CD4-positive, alpha-beta T cell treated with Interleukin-10 for 1 hour (primary cell): ENCODE measurements around the gene HDGFL2.
A peak's percentile ranks its signal among the peaks of the same experiment; 100 is the strongest.

Experiments used
- DNase-seq: peaks from one replicate; pipeline ENCODE4 v3.0.0-alpha.2; 2020

HDGFL2 gene

DNA sequence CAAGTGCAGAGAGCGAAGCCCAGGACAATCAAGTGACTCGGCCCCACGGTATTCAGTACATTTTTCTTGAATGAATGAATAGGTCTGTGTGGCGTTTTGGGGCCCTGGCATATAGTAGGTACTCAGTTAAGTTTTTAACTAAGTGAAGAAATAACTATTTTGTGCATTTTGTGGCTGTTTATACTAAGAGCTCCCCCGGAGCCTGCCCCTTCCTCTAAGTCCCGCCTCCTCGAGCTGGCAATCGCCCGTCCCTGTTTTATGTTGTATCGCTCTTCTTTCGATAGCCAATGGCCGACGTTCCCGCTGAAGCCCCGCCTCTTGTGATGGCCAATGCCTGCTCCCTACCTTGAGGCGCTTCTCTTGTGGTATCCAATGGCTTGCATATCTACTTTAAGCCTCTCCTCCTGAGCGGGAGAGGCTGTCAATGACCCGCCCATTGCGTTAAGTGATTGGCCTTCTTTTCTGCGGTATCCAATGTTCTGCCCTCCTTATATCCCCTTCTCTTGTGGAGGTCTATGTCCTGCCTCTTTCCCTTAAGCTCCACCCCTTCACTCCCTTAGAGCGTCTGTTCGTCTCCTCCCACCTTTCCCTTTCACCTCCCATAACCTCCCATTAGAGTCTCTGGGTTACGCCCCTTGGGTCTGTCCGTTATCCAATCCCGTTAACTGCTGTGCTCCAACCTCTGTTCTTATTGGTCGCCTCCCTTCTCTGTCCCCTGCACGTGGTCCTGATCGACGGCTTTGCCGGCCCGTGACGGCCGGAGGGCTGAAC, 509 bp upstream of the HDGFL2 start:
- DNase-seq: peak; percentile 100

DNA sequence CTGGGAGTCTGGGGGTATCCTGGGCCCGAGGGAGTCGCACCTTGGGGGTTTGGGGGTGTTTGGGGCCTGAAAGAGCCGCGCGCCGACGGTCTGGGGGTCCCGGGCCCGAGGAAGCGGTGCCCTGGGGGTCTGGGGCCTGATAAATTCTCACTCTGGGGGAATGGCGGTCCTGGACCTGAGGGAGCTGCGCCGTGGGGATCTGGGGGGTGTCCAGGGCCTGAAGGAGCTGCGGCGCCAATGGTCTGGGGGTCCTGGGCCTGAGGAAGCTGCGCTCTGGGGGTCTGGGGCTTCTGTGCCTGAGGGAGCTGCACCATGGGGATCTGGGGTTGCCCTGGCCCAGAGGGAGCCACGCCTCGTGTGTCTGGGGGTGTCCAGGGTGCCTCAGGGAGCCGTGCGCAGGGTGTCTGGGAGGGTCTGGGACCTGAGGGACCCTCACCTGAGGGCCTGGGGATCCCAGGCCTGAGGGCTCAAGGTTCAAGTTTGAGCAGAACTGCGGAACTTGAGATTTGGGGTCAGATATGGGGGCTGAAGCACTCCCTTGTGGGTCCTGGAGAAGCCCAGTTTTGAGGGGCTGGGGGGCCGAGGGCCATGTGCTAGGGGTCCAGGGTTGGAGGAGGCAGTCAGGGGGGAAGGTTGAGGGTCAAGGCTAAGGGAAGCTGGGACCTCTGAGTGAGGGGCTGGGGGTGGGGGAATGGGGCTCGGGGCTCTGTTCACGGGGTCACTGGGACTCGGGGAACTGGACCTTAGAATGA, 1.1 kb downstream of the HDGFL2 start:
- DNase-seq: no peak

DNA sequence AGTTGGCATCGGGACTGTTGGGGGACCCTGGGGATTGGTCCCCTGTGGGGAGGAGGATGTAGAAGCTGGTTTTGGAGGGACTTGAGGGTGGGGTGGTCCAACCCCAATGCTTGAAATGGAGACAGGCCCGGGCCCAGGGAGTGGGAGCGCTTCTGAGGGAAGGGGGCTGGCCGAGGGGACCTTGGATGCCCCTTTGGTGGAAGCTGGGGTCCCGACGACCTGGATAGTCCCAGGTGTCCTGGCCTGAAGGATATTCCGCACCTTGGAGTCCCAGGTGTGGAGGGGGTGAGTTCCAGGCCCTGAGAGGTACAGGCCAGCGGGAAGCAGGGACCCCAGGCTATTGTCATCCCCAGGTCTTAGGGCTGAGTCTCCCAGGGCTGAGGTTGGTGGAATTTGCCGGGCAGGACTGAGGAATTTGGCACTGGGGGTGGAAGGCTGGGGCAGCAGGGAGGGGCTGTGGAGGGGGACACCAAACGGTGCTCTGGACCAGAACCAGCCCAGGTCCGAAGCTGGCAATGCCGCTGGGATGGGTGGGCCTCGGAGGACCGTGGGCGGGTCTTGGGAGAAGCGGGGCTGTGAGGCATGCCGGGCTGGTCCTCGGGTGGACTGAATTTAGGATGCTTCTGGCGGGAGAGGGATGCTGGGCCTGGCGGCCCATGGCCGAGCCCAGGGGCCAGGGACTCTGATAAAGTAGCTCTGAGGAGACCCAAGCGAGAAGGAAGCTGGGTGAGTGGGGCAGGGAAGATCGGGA, 1.8 kb downstream of the HDGFL2 start:
- DNase-seq: no peak

DNA sequence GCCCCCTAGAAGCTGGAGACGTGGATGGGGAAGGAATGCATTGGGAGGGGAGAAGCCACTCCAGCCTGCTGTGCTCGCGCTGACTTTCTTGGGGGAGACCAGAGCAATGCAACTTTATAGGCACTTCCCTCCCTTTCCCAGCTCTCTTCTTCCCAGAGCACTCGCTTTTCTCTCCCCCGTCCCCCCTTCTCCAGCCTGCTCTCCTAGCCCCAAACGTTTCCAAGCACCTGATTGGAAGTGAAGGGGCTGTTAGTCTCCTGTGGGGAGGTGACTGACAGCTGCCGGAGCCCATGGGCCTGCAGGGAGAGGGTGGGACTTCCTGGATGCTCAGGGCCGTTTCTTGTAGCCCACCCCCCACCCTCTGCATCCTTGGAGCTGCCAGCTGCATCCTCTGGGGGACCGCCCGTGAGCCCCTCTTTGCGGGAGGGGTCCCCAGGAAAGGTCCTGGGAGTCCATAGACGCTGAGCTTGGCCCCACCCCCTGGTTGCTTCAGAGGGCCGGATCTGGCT, 2.5 kb downstream of the HDGFL2 start:
- DNase-seq: no peak

DNA sequence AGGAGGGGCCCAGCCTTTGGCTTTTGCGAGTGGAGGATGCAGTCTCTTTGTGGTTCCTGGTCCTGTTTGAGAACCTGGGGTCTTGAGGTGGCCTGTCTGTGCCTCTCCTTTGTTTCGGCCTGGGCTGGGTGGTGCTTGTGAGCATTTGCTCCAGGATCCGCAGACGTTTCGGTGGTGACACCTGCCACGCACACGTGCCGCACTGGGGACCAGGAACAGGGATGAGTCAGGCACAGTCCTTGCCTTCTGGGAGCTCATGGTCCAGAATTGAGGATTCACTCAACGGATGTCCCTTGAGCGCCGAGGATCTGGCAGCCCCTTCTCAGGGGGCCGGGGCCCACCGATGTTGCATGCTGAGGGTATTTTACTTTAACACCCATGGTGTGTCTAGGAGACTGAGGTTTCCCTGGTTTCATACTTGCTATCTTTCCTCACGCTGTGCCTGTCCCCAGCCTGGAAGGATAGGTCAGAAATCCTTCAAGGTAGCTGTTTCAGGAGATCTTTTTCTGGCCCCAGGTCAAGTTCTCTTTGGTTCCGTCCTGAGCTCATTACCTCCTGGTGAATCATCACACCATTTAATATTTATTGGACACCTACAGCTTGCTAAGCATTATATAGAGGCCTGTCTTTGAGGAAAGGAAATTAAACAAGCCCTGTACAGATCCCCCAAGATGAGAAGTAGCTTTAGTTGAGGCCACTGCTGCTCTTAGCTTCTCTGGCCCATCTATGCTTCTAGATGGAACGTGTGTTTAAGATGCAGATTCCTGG, 5.1 kb downstream of the HDGFL2 start:
- no peak for DNase-seq

DNA sequence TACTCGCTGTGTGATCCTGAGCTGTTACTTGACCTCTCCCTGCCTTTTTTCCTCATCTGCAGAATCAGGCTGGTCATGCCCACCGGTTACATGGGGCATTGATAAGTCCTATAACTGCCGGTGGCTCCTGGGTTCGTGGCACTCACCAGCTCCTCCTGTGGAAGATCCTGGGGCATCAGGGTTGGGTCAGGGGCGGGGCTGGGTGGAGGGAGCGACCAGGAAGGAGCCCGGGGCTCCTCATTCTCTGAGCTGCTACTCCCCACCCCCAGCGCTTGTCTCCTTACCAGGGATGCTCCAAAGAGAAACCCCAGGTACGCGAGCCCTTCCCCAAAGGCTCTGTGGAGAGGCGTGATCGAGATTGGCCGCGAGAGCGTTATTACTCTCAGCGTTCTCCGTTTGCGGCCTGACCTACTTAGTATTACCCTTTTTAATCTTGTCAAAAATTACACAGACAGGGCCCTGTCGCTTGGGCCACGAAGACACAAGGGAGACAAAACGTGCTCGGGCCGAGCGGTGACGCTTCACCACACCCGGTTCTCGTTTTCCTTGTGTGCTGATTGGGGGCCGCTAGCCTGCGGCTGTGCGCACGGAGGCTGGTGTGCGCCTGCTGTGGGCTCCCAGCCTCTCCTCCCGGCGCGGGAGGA, 10.7 kb downstream of the HDGFL2 start:
- no peak for DNase-seq

DNA sequence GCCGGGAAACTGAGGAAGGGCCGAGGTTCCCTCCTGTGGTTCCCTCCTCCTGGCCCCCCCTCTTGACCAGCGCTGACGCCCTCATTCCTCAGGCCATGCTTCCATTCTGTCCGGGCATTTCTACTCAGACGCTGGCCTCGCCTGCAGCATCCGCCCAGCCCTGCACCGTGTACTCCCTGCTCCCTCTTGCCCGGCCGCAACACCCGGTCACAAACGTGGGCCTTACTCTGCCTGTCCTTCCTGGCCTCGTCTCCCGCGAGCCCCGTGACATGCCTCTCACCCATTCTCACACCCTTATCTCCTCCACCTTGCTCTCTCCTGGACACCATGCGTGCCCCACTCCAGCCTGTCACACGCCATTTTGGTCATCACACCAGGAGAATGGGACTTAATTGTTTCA, 11.3 kb downstream of the HDGFL2 start:
- DNase-seq: no peak

DNA sequence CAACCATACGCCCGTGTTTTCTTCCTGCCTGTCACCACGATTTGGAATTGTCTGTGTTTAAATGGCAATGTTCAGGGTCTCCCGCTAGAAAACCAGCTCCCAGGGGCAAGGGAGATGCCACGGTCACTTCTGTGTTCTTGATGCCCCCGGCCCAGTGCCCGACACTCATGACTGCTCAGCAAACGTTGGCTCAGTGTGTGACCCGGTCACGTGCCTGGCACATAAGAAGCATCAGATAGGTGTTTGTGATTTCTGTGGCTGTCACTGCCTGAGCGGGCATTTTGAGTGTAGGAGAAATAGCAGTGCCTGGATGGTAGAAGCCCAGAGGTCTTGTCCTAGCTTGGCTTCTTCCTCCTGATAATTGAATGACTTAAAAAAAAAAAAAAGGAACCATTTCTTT, 15.5 kb downstream of the HDGFL2 start:
- no peak for DNase-seq

DNA sequence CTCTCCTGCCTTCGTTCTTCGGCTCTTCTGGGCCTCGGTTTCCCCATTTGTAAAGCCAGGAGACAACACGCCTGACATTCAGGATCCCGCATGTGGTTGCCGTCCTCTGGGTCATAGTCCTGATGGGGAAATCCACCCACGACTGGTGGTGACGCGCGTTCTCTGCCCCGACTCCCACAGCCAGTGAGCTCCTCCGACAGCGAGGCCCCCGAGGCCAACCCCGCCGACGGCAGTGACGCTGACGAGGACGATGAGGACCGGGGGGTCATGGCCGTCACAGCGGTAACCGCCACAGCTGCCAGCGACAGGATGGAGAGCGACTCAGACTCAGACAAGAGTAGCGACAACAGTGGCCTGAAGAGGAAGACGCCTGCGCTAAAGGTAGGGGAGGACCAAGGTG, 16.4 kb downstream of the HDGFL2 start:
- no peak for DNase-seq

DNA sequence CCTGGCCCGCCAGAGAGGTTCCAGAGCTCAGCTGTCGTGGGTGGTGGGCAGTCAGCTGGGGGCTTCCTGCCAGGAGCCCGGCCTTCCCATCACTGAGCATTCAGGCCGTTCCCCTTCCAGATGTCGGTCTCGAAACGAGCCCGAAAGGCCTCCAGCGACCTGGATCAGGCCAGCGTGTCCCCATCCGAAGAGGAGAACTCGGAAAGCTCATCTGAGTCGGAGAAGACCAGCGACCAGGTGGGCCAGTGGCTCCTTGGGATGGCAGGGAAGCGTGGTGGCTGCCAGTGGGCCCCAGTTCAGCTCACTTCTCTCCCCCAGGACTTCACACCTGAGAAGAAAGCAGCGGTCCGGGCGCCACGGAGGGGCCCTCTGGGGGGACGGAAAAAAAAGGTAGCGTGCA, 19.3 kb downstream of the HDGFL2 start:
- DNase-seq: no peak

DNA sequence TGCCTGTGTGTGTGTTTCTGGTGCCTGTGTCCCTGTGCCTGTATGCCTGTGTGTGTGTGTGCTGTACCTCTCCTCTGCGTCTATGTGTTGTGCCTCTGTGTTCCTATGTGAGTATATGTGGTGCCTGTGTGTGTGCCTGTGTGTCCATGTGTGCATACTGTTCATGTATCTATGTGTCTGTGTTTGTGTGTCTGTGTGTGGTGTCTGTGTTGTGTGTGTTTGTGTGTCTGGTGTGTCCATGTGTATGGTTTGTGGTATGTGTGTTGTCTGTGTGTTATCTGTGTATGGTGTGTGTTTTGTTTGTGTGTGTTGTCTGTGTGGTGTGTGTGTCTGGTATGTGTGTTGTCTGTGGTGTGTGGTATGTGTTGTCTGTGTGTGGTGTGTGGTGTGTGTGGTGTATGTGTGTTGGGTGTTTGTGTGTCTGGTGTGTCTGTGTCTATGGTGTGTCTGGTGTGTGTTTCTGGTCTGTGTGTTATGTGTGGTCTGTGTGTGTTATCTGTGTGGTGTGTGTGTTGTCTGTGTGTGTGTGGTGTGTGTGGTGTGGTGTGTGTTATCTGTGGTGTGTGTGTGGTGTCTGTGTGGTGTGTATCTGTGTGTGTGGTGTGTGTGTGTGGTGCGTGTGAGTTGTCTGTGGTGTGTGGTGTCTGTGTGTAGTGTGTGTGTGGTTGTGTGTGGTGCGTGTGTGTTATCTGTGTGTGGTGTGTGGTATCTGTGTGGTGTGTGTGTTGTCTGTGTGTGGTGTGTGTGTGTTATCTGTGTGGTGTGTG, 20.4 kb downstream of the HDGFL2 start:
- DNase-seq: no peak

DNA sequence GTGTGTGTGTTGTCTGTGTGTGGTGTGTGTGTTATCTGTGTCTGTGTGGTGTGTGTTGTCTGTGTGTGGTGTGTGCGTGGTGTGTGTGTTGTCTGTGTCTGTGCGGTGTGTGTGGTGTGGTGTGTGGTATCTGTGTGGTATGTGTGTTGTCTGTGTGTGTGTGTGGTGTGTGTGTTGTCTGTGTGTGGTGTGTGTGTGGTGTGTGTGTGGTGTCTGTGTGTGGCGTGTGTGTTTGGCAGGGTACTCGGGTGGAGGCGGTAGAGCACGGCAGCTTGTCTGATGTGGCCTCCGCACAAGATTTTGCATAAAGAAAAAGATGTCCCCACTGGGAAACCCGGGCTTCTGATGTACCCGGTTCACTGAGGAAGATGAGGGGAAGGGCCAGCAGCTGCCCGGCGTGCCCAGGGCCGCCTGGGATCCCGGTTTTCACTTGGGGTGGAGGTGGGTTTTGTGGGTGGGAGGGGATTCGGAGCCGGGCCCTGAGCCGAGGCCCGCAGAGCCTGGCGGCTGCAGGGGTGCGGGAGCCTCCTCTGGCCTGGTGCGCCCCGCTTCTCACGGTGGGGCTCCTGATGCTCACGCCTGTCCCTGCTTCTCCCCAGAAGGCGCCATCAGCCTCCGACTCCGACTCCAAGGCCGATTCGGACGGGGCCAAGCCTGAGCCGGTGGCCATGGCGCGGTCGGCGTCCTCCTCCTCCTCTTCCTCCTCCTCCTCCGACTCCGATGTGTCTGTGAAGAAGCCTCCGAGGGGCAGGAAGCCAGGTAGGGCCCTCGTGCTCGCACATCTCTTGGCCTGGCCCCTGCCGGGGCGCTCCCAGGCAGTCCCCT, 21.2 kb downstream of the HDGFL2 start:
- DNase-seq: no peak

DNA sequence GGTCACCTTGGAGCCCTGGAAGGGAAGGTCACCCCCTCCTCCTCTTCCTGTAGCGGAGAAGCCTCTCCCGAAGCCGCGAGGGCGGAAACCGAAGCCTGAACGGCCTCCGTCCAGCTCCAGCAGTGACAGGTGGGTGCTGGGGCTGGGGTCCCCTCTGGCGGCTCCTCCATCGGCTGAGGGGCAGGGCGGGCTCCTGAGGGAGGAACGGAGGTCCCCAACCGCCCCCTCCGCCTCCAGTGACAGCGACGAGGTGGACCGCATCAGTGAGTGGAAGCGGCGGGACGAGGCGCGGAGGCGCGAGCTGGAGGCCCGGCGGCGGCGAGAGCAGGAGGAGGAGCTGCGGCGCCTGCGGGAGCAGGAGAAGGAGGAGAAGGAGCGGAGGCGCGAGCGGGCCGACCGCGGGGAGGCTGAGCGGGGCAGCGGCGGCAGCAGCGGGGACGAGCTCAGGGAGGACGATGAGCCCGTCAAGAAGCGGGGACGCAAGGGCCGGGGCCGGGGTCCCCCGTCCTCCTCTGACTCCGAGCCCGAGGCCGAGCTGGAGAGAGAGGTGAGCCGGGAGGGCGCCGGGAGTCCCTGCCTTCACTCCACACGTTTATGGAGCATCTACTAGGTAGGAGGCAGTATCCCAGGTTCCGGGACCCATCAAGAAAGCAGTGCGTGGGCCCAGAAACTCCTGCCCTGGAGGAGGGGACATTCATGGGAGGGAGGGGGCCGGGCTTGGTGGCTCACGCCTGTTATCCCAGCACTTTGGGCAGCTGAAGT, 22.0 kb downstream of the HDGFL2 start:
- no peak for DNase-seq

DNA sequence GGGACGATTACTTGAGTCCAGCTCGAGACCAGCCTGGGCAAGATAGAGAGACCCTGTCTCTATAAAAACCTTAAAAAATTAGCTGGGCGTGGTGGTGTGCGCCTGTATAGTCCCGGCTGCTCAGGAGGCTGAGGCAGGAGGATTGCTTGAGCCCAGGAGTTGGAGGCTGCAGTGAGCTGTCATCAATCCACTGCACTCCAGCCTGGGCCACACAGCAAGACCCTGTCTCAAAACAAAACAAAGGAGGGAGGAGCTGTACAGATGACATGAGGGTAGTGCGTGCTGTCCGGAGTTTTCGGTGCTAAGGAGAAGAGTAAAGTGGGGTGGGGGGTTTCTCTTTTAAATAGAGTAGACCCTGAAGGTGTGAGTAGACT, 22.6 kb downstream of the HDGFL2 start:
- DNase-seq: no peak

DNA sequence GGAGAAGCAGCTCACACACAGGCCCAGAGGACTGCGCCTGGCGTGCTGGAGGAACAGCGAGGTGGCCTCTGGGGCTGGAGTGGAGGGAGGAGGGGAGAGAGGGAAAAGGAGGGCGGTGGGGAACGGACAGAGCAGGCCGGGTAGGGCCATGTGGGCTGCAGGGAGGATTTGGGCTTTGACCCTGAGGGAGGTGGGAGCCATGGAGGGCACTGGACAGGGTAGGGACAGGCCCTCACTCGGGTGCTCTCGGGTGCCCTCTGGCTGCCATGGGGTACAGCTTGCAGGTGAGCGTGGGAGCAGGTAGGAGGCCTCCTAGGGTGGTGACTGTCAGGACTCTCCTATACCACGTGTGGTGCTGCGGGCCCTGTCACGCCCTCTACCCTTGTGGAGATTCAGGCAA, 23.4 kb downstream of the HDGFL2 start:
- no peak for DNase-seq

DNA sequence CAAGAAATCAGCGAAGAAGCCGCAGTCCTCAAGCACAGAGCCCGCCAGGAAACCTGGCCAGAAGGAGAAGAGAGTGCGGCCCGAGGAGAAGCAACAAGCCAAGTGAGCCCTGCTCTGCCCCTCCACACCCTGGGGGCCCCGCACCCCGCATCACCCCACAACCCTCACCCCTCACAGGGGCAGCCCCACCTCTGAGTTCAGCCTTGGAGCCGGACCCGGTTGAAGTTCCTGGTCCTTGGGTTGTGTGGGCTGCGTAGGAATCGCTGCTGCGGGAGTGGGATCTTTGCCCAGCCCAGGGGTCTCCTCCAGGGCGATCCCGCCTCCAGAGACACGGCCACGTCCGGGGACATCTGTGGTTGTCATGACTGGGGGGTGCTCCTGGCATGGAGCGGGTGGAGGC, 24.2 kb downstream of the HDGFL2 start:
- DNase-seq: no peak

DNA sequence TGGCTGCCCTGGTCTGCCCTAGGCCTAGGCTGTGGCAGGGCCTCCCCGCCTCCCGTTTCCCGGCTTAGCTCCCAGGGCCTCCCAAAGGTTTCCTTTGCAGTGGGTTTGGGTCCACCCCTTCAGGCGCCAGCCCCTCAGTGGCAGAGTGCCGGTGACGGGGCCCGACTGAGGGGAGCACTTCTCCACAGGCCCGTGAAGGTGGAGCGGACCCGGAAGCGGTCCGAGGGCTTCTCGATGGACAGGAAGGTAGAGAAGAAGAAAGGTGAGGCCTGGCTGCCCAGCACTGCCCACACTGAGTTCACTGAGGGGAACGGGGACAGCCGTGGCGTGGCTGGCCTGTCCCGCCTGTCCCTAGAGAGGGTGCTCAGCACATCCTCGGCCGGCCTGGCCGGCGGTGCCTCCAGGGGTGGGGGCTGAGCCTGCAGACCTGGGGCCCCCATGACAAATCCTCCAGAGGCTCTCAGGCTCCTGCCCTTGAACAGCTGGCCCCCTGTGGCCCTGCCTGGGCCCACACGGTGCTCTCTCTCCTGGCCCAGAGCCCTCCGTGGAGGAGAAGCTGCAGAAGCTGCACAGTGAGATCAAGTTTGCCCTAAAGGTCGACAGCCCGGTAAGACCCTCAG, 25.8 kb downstream of the HDGFL2 start:
- DNase-seq: no peak

DNA sequence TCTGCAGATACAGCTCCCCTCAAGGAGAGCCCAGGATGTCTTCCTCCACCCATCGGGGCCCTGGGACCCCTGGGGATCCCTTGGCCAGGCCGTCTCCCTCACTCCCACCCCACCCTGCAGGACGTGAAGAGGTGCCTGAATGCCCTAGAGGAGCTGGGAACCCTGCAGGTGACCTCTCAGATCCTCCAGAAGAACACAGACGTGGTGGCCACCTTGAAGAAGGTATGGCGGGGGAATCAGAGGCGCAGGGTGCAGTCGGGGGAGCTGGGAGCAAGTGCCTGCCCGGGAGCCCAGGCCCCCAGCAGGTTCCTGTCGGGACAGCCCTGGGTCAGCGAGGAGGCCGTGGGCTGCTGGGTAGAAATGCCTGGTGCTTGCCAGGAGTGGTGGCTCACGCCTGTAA, 26.6 kb downstream of the HDGFL2 start:
- no peak for DNase-seq

DNA sequence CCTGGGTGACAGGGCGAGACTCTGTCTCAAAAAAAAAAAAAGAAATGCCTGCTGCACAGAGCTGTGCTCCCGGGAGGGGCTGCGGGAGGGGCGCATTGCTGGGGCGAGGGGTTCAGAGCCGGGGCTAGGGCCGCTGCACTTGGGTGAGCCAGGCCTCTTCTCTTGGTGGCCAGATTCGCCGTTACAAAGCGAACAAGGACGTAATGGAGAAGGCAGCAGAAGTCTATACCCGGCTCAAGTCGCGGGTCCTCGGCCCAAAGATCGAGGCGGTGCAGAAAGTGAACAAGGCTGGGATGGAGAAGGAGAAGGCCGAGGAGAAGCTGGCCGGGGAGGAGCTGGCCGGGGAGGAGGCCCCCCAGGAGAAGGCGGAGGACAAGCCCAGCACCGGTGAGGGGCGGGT, 27.2 kb downstream of the HDGFL2 start:
- DNase-seq: no peak
